Stimulated activated naive CD8-positive, alpha-beta T cell treated with anti-CD3 and anti-CD28 coated beads, Interleukin-15, amount 100 ng/mL, for 72 hours (primary cell): ENCODE measurements around the gene ADAMTS6.

Experiments used
- ATAC-seq: fragments of 150-1000 bp; cut with Tn5 transposase; 2 replicates; pipeline ENCODE4 v1.10.0; 2021; ENCODE audit warnings: mild to moderate bottlenecking, moderate library complexity
- DNase-seq, 2 donors: peaks; one replicate each; pipeline ENCODE4 v3.0.0; 2021 to 2022
- H3K27ac Mint-ChIP-seq, 2 donors: one replicate each; pipeline ENCODE4 v1.8.0; 2022; ENCODE audit warnings: mild to moderate bottlenecking in 2 of 2, mixed read lengths in 2 of 2, moderate library complexity in 2 of 2
- H3K27me3 Mint-ChIP-seq: one replicate; pipeline ENCODE4 v1.8.0; 2022; ENCODE audit warnings: mixed read lengths
- H3K4me1 Mint-ChIP-seq: one replicate; pipeline ENCODE4 v1.8.0; 2022; ENCODE audit warnings: mild to moderate bottlenecking, mixed read lengths
- H3K4me3 Mint-ChIP-seq, 2 donors: one replicate each; pipeline ENCODE4 v1.8.0; 2022; ENCODE audit warnings: mild to moderate bottlenecking in 2 of 2, mixed read lengths in 2 of 2, moderate library complexity in 1 of 2
- H3K9me3 Mint-ChIP-seq, 2 donors: one replicate each; pipeline ENCODE4 v1.8.0; 2022; ENCODE audit warnings: mixed read lengths in 2 of 2

The ADAMTS6 gene

DNA sequence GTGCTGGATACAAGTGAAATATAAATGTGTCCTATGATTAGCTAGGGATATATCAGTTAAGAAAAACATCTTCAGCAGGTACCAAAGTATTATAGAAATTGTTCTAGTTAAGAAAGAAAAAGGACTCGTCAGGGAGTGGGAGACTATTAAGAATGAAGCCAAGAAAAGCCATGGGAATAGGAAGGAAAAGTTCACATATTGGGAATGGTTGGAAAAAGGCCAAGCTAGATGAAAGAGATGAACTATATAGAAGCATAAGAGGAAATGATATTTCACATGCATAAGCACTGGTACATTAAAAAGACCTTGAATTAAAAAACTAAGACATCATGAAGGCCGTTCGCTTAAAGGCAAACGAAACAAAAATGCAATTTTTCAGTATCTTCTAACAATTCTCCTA lies 237.7 kb downstream of the ADAMTS6 start:
- DNase-seq (no peak), ATAC-seq (no peak)
- Mint-ChIP-seq H3K4me1 (no peaks in the 10 kb centered on the region), H3K27me3 (no peaks in the 10 kb centered on the region), H3K27ac (no peak overlapping the region), H3K4me3 (no peak overlapping the region), H3K9me3 (no peaks in the 10 kb centered on the region)

DNA sequence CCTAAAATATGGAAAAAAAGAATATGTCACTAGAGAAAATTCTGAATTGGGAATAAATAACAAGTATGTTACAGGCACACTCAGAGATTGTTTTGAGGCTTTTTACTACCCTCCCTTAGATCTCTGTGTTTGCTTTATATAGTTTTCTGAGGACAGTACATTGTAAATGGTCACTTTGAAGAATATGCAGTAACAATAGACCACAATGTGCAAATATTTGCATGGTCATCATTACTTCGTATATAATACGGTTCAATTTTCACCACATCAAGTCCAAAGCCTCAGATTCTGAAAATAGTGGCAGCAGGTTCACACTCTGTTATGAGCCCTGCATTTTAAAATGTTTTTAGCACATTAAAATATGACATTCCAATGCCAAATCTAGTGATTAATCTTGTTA lies 238.6 kb downstream of the ADAMTS6 start:
- H3K4me1 Mint-ChIP-seq: no peaks in the 10 kb centered on the region
- no peaks in the 10 kb centered on the region for H3K9me3 Mint-ChIP-seq
- H3K27ac Mint-ChIP-seq: no peak overlapping the region
- H3K4me3 Mint-ChIP-seq: no peak overlapping the region
- H3K27me3 Mint-ChIP-seq: no peaks in the 10 kb centered on the region
- DNase-seq (no peak), ATAC-seq (no peak)

GRCh38 chr5:65229841-65230240 lies 251.9 kb downstream of the ADAMTS6 start:
- Mint-ChIP-seq H3K4me1 (no peaks in the 10 kb centered on the region), H3K27ac (no peak overlapping the region), H3K27me3 (no peaks in the 10 kb centered on the region), H3K9me3 (peaks cover 29 to 36% of the 10 kb centered on the region in 2 donors), H3K4me3 (no peak overlapping the region)
- DNase-seq (no peak), ATAC-seq (no peak)

DNA sequence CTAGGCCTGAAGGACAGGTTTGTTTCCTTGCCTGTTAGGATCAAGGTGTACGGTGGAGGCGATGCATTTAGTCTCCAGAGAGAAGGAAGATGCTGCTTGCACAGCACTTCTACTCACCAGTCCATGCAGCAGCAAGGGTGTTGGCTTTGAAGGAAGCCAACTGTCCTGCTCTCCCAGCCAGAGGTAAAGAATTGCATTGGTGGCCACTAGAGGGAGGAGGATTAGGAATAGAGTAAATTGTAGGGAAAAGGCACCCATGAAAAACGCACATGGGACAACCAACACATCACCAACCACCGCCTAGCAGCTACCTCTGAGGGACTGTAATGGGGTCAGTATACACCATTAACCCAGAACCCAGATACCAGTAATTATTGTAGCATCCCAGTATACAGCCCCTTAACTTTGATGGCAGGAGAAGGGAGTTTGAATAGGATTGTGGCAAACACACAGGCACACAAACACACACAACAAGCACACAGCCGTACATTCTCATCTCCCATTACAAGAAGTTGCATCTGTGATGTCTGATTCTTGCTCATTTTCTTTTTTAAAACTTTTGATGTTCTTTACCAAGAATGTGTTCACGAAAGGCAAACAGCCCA lies 267.7 kb downstream of the ADAMTS6 start:
- DNase-seq (no peak), ATAC-seq (no peak)
- Mint-ChIP-seq H3K4me3 (no peak overlapping the region), H3K27me3 (no peaks in the 10 kb centered on the region), H3K9me3 (no peaks in the 10 kb centered on the region), H3K4me1 (no peaks in the 10 kb centered on the region), H3K27ac (no peak overlapping the region)

DNA sequence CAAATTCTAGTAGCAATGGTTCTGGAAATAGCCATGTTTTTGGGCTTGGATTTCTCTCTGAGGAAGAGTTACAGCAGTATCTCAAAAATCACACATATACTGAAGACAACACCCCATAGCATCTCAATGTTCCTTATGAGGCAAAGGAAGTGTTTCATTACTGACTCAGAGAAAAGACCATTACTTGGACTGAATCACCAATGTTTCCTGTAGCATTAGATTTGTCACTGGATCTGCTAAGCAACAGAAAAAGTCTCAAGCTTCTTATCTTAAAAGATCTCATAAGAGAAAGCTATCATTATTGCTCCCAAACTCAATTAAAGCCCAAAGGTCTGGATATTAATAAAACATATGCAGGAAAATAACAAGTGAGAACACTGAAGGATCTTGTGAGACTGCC lies 272.4 kb downstream of the ADAMTS6 start:
- no peaks in the 10 kb centered on the region for H3K9me3 Mint-ChIP-seq
- DNase-seq (no peak), ATAC-seq (no peak)
- H3K27ac Mint-ChIP-seq: no peak overlapping the region
- H3K4me3 Mint-ChIP-seq: no peak overlapping the region
- H3K27me3 Mint-ChIP-seq: no peaks in the 10 kb centered on the region
- no peaks in the 10 kb centered on the region for H3K4me1 Mint-ChIP-seq

DNA sequence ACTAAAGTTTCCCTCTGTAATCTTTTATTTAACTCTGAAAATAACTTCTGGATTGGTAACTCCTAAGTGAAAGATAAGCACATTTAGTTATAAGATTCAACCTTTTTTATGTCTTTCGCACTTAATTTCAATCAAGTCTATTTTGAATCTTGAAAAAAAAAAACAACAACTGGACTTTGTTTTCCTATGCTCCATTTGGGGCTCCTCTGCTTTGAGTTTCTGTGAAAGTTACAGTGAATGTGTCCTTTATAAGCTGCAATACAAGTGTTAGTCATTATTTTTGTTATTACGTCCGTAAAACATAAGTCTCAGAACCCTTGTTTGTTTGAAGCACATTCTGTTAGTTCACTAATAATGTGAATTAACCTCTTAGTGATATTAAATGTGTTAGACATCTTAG lies 276.8 kb downstream of the ADAMTS6 start:
- H3K9me3 Mint-ChIP-seq: no peaks in the 10 kb centered on the region
- DNase-seq: no peak
- no peak overlapping the region for H3K4me3 Mint-ChIP-seq
- no peak overlapping the region for H3K27ac Mint-ChIP-seq
- no peak for ATAC-seq
- H3K27me3 Mint-ChIP-seq: no peaks in the 10 kb centered on the region
- H3K4me1 Mint-ChIP-seq: no peaks in the 10 kb centered on the region

DNA sequence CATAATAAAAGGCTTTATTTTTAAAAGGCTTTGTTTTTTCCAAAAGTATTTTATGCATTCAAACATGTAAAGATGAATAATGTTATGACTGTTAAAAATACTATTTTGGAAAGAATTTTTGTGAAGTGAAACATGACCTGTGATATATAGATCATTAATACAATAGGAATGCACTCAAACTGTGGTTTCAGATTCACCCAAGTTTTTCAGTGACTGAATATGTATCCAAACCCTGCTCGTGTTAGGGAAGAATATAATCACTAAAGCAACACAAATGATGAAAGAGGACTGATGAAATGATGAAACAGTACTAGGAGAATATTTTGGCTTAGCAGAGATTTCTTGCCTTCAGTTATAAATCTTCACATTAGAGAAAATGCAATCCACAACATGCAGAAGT lies 278.0 kb downstream of the ADAMTS6 start:
- ATAC-seq (no peak), DNase-seq (no peak)
- Mint-ChIP-seq H3K9me3 (no peaks in the 10 kb centered on the region), H3K4me3 (no peak overlapping the region), H3K4me1 (no peaks in the 10 kb centered on the region), H3K27ac (no peak overlapping the region), H3K27me3 (no peaks in the 10 kb centered on the region)

DNA sequence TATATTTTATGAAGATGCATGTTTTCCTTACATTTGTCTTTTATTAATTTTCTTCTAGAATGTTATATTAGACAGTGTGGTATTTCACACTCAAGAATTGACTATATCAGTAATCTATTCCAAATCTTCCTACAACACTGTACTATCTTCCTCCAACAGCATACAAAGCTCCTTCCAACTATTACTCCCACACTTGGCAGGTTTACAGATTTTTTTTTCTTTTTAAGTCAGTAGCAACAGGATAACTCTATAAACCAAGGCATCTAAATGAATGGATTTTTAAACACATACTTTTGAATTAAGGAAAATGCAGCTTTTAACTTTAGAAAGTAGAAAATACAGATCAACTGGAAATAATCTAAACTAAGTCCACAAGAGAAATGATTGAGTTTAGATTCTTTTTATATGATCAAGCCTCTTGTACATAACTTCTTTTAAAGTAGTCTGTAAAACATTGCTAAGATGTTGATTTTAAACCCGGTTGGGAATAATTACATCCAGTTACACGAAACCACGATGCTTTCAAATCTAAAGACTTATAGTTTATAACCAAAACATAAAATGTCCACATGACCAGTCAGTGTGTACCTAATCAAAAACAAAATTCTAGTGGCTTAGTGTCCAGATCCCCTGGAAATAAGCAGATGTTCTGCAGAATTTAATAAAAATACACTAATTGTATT lies 281.6 kb downstream of the ADAMTS6 start:
- Mint-ChIP-seq H3K4me3 (no peak overlapping the region), H3K4me1 (no peaks in the 10 kb centered on the region)

GRCh38 chr5:65198456-65199120 lies 283.1 kb downstream of the ADAMTS6 start:
- no peak overlapping the region for H3K4me3 Mint-ChIP-seq
- no peaks in the 10 kb centered on the region for H3K9me3 Mint-ChIP-seq

More for the DNA sequence above, 281.6 kb downstream of the ADAMTS6 start:
- Mint-ChIP-seq H3K27ac (no peak overlapping the region), H3K27me3 (no peaks in the 10 kb centered on the region), H3K9me3 (no peaks in the 10 kb centered on the region)
- DNase-seq (no peak), ATAC-seq (no peak)

GRCh38 chr5:65197531-65198455 lies 283.9 kb downstream of the ADAMTS6 start:
- Mint-ChIP-seq H3K4me1 (no peaks in the 10 kb centered on the region), H3K4me3 (no peak overlapping the region), H3K27ac (no peak overlapping the region), H3K27me3 (no peaks in the 10 kb centered on the region), H3K9me3 (no peaks in the 10 kb centered on the region)
- ATAC-seq: no peak
- DNase-seq: no peak

More at GRCh38 chr5:65198456-65199120, 283.1 kb downstream of the ADAMTS6 start:
- DNase-seq: no peak
- no peak for ATAC-seq
- Mint-ChIP-seq H3K4me1 (no peaks in the 10 kb centered on the region), H3K27me3 (no peaks in the 10 kb centered on the region), H3K27ac (no peak overlapping the region)

- Mint-ChIP-seq H3K4me3 (no peak overlapping the region), H3K4me1 (peaks cover 10% of the 10 kb centered on the region), H3K9me3 (no peaks in the 10 kb centered on the region), H3K27ac (no peak overlapping the region), H3K27me3 (no peaks in the 10 kb centered on the region)
- DNase-seq (no peak), ATAC-seq (no peak)
Measured at GRCh38 chr5:65194871-65195270, 286.8 kb downstream of the ADAMTS6 start.

- ATAC-seq (no peak), DNase-seq (no peak)
- Mint-ChIP-seq H3K4me3 (no peak overlapping the region), H3K27ac (no peak overlapping the region), H3K27me3 (no peaks in the 10 kb centered on the region), H3K9me3 (no peaks in the 10 kb centered on the region), H3K4me1 (peaks cover 20% of the 10 kb centered on the region)
Measured at GRCh38 chr5:65192331-65192730, 289.4 kb downstream of the ADAMTS6 start.

- H3K9me3 Mint-ChIP-seq: no peaks in the 10 kb centered on the region
- H3K4me3 Mint-ChIP-seq: no peak overlapping the region
- ATAC-seq (no peak), DNase-seq (no peak)
- H3K4me1 Mint-ChIP-seq: peaks cover 20% of the 10 kb centered on the region
- H3K27me3 Mint-ChIP-seq: no peaks in the 10 kb centered on the region
- no peak overlapping the region for H3K27ac Mint-ChIP-seq
Measured at GRCh38 chr5:65191554-65192135, 290.1 kb downstream of the ADAMTS6 start.

DNA sequence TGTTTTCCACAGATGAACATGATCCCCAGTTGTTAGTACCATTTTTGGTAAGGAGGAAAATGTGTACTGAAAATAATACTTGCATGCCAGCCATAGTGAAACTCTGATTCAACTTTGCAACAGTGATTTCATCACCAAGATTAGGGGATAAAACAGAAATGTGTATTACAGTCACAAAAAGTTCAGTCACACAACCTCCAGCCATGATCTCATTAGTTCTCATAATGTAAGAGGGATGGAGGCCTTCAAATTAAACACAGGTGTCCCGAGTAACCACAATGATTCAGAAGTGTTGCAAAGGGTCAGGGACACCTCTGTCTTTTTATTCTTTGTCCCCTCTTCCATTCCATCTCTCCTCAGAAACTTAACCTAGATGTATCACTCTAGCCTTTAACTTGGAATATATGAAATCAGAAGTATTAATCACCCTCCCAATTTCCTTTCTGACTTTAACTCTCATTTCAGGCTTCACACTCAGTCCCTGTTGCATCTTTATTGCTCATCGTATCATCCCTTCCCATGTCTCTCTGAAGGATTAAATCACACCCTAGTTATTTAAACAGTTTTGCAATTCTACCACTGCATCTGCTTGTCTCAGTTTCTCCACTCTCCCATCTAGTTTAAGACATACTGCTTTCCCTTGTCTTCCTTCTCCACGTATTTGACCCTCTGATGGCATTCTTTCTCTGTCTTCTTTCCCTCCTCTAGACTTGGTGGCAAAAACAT lies 291.2 kb downstream of the ADAMTS6 start:
- H3K4me1 Mint-ChIP-seq: peaks cover 20% of the 10 kb centered on the region
- peak overlapping the region; percentile 0 to 32 for H3K4me3 Mint-ChIP-seq
- no peaks in the 10 kb centered on the region for H3K9me3 Mint-ChIP-seq
- no peaks in the 10 kb centered on the region for H3K27me3 Mint-ChIP-seq
- DNase-seq (peak; percentile 14 to 39), ATAC-seq (peak; percentile 93)
- peak overlapping the region in 1 of 2 donors; percentile 81 for H3K27ac Mint-ChIP-seq
